ENCODE results near the gene ST6GALNAC5.

Gene ST6GALNAC5

GRCh38 chr1:77068013-77068412 is 200.7 kb downstream of the ST6GALNAC5 start:
- H3K27ac ChIP-seq (ENCODE audit: low read length, poor library complexity, severe bottlenecking) = no peak overlapping the region
- no peak overlapping the region for H3K4ac ChIP-seq (ENCODE audit: low read depth in 1 of 2, low read length in 2 of 2)
- DNase-seq = no peak
- no peaks in the 10 kb centered on the region for H3K4me1 ChIP-seq (ENCODE audit: control insufficient read depth, insufficient read depth, low read depth, low read length)
- H3K18ac ChIP-seq (ENCODE audit: low read depth in 1 of 2, low read length in 2 of 2) = no peak overlapping the region
- no peak overlapping the region for H3K14ac ChIP-seq (ENCODE audit: low read length in 2 of 2)
- H4K8ac ChIP-seq (ENCODE audit: low read length) = no peak overlapping the region
- H3K36me3 ChIP-seq (ENCODE audit: control insufficient read depth in 1 of 2, insufficient read depth in 2 of 2, low read depth in 1 of 2, low read length in 2 of 2) = no peaks in the 10 kb centered on the region
- H3K9ac ChIP-seq (ENCODE audit: low read length) = no peak overlapping the region
- H4K91ac ChIP-seq (ENCODE audit: low read length) = no peak overlapping the region
- no peak overlapping the region for H3K4me2 ChIP-seq (ENCODE audit: low read length, poor library complexity, severe bottlenecking)
- no peak overlapping the region for H2BK120ac ChIP-seq (ENCODE audit: low read depth, low read length)
- H2AK5ac ChIP-seq (ENCODE audit: low read length, severe bottlenecking) = no peak overlapping the region
- no peak overlapping the region for H3K4me3 ChIP-seq (ENCODE audit: insufficient read depth in 1 of 2, low read depth in 1 of 2, low read length in 2 of 2)
- H2BK12ac ChIP-seq (ENCODE audit: low read length in 2 of 2) = no peak overlapping the region
- H2AFZ ChIP-seq (ENCODE audit: low read depth, low read length) = no peak overlapping the region
- H3K23ac ChIP-seq (ENCODE audit: low read length in 2 of 2) = no peak overlapping the region
- no peak overlapping the region for H2BK5ac ChIP-seq (ENCODE audit: low read depth, low read length, poor library complexity, severe bottlenecking)
- peaks cover 0 to 3% of the 10 kb centered on the region in 2 experiments for H3K27me3 ChIP-seq (ENCODE audit: control insufficient read depth in 1 of 2, insufficient read depth in 1 of 2, low read length in 2 of 2)
- 100% methylated on average over 2 of the region's 2 CpGs for WGBS
- H3K9me3 ChIP-seq (ENCODE audit: control insufficient read depth, low read length) = no peaks in the 10 kb centered on the region
- H2BK15ac ChIP-seq (ENCODE audit: low read depth, poor library complexity, severe bottlenecking) = no peak overlapping the region
- H3K79me1 ChIP-seq (replicated peaks; ENCODE audit: low read length, poor library complexity, severe bottlenecking) = no peaks in the 10 kb centered on the region

DNA sequence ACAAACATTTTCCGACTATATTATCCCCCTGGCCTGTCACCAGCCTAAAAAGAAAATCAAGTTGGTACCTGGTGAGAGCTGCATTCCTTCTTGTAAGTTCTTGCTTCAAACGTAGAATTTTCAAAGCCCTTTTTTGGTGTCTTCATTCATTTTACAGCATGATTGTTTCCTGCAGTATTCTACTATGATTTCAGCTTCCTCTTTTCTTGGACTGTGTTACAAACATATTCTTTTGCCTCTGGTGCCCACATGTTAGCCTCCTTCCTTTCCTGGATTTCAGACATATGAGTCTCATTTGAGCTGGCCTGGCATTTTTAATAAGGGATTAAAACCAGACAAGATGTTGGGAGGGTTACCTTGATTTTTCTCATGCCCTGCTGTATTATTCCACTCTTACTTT is 209.5 kb downstream of the ST6GALNAC5 start:
- Histone ChIP-seq H3K18ac (ENCODE audit: low read depth in 1 of 2, low read length in 2 of 2) (no peak overlapping the region), H2AFZ (ENCODE audit: low read depth, low read length) (no peak overlapping the region), H3K4me1 (ENCODE audit: control insufficient read depth, insufficient read depth, low read depth, low read length) (no peaks in the 10 kb centered on the region), H3K36me3 (ENCODE audit: control insufficient read depth in 1 of 2, insufficient read depth in 2 of 2, low read depth in 1 of 2, low read length in 2 of 2) (no peaks in the 10 kb centered on the region), H3K27ac (ENCODE audit: low read length, poor library complexity, severe bottlenecking) (no peak overlapping the region), H3K4ac (ENCODE audit: low read depth in 1 of 2, low read length in 2 of 2) (no peak overlapping the region), H3K4me2 (ENCODE audit: low read length, poor library complexity, severe bottlenecking) (no peak overlapping the region), H3K27me3 (ENCODE audit: control insufficient read depth in 1 of 2, insufficient read depth in 1 of 2, low read length in 2 of 2) (no peaks in the 10 kb centered on the region), H2AK5ac (ENCODE audit: low read length, severe bottlenecking) (no peak overlapping the region), H2BK120ac (ENCODE audit: low read depth, low read length) (no peak overlapping the region), H4K8ac (ENCODE audit: low read length) (no peak overlapping the region), H2BK15ac (ENCODE audit: low read depth, poor library complexity, severe bottlenecking) (no peak overlapping the region), H3K23ac (ENCODE audit: low read length in 2 of 2) (no peak overlapping the region), H3K14ac (ENCODE audit: low read length in 2 of 2) (no peak overlapping the region), H3K9me3 (ENCODE audit: control insufficient read depth, low read length) (no peaks in the 10 kb centered on the region), H2BK5ac (ENCODE audit: low read depth, low read length, poor library complexity, severe bottlenecking) (no peak overlapping the region), H2BK12ac (ENCODE audit: low read length in 2 of 2) (no peak overlapping the region), H3K9ac (ENCODE audit: low read length) (no peak overlapping the region), H3K79me1 (replicated peaks; ENCODE audit: low read length, poor library complexity, severe bottlenecking) (no peaks in the 10 kb centered on the region), H3K4me3 (ENCODE audit: insufficient read depth in 1 of 2, low read depth in 1 of 2, low read length in 2 of 2) (no peak overlapping the region), H4K91ac (ENCODE audit: low read length) (no peak overlapping the region)
- WGBS = 95% methylated on average over 2 of the region's 2 CpGs
- DNase-seq = no peak

GRCh38 chr1:77081834-77082233 is 214.6 kb downstream of the ST6GALNAC5 start:
- Histone ChIP-seq H4K8ac (ENCODE audit: low read length) (no peak overlapping the region), H2AK5ac (ENCODE audit: low read length, severe bottlenecking) (no peak overlapping the region), H3K9ac (ENCODE audit: low read length) (no peak overlapping the region), H3K36me3 (ENCODE audit: control insufficient read depth in 1 of 2, insufficient read depth in 2 of 2, low read depth in 1 of 2, low read length in 2 of 2) (no peaks in the 10 kb centered on the region), H2BK12ac (ENCODE audit: low read length in 2 of 2) (no peak overlapping the region), H3K27me3 (ENCODE audit: control insufficient read depth in 1 of 2, insufficient read depth in 1 of 2, low read length in 2 of 2) (no peaks in the 10 kb centered on the region), H2BK15ac (ENCODE audit: low read depth, poor library complexity, severe bottlenecking) (no peak overlapping the region), H3K4me1 (ENCODE audit: control insufficient read depth, insufficient read depth, low read depth, low read length) (no peaks in the 10 kb centered on the region), H2BK5ac (ENCODE audit: low read depth, low read length, poor library complexity, severe bottlenecking) (no peak overlapping the region), H3K14ac (ENCODE audit: low read length in 2 of 2) (no peak overlapping the region), H3K23ac (ENCODE audit: low read length in 2 of 2) (no peak overlapping the region), H2AFZ (ENCODE audit: low read depth, low read length) (no peak overlapping the region), H4K91ac (ENCODE audit: low read length) (no peak overlapping the region), H3K18ac (ENCODE audit: low read depth in 1 of 2, low read length in 2 of 2) (no peak overlapping the region), H3K79me1 (replicated peaks; ENCODE audit: low read length, poor library complexity, severe bottlenecking) (no peaks in the 10 kb centered on the region), H2BK120ac (ENCODE audit: low read depth, low read length) (no peak overlapping the region), H3K4me2 (ENCODE audit: low read length, poor library complexity, severe bottlenecking) (no peak overlapping the region), H3K4me3 (ENCODE audit: insufficient read depth in 1 of 2, low read depth in 1 of 2, low read length in 2 of 2) (no peak overlapping the region), H3K9me3 (ENCODE audit: control insufficient read depth, low read length) (no peaks in the 10 kb centered on the region), H3K4ac (ENCODE audit: low read depth in 1 of 2, low read length in 2 of 2) (no peak overlapping the region), H3K27ac (ENCODE audit: low read length, poor library complexity, severe bottlenecking) (no peak overlapping the region)
- DNase-seq = no peak
- WGBS = 93% methylated on average over 4 of the region's 4 CpGs

- Histone ChIP-seq H3K27me3 (ENCODE audit: control insufficient read depth in 1 of 2, insufficient read depth in 1 of 2, low read length in 2 of 2) (no peaks in the 10 kb centered on the region), H4K8ac (ENCODE audit: low read length) (no peak overlapping the region), H2BK12ac (ENCODE audit: low read length in 2 of 2) (no peak overlapping the region), H3K9ac (ENCODE audit: low read length) (no peak overlapping the region), H3K36me3 (ENCODE audit: control insufficient read depth in 1 of 2, insufficient read depth in 2 of 2, low read depth in 1 of 2, low read length in 2 of 2) (no peaks in the 10 kb centered on the region), H3K4ac (ENCODE audit: low read depth in 1 of 2, low read length in 2 of 2) (no peak overlapping the region), H3K9me3 (ENCODE audit: control insufficient read depth, low read length) (no peaks in the 10 kb centered on the region), H2BK5ac (ENCODE audit: low read depth, low read length, poor library complexity, severe bottlenecking) (no peak overlapping the region), H3K18ac (ENCODE audit: low read depth in 1 of 2, low read length in 2 of 2) (no peak overlapping the region), H3K14ac (ENCODE audit: low read length in 2 of 2) (no peak overlapping the region), H2BK15ac (ENCODE audit: low read depth, poor library complexity, severe bottlenecking) (no peak overlapping the region), H3K4me2 (ENCODE audit: low read length, poor library complexity, severe bottlenecking) (no peak overlapping the region), H3K4me1 (ENCODE audit: control insufficient read depth, insufficient read depth, low read depth, low read length) (no peaks in the 10 kb centered on the region), H3K4me3 (ENCODE audit: insufficient read depth in 1 of 2, low read depth in 1 of 2, low read length in 2 of 2) (no peak overlapping the region), H2BK120ac (ENCODE audit: low read depth, low read length) (no peak overlapping the region), H4K91ac (ENCODE audit: low read length) (no peak overlapping the region), H3K79me1 (replicated peaks; ENCODE audit: low read length, poor library complexity, severe bottlenecking) (no peaks in the 10 kb centered on the region), H3K23ac (ENCODE audit: low read length in 2 of 2) (no peak overlapping the region), H2AK5ac (ENCODE audit: low read length, severe bottlenecking) (no peak overlapping the region), H3K27ac (ENCODE audit: low read length, poor library complexity, severe bottlenecking) (no peak overlapping the region), H2AFZ (ENCODE audit: low read depth, low read length) (no peak overlapping the region)
- WGBS = 88% methylated on average over 2 of the region's 2 CpGs
- DNase-seq = no peak
These were observed 217.2 kb downstream of the ST6GALNAC5 start for GRCh38 chr1:77084457-77084856.
